Activated T-cell treated with anti-CD3 and anti-CD28 coated beads, Interleukin-2, amount 50 U/mL, for 24 hours (primary cell): Measurements from ENCODE around the gene TCF7L1.
A peak's percentile ranks its signal among the peaks of the same experiment; 100 is the strongest.

Experiments used
- DNase-seq: peaks from one replicate; pipeline ENCODE4 v3.0.0-alpha.2; 2020
- H3K27ac Mint-ChIP-seq: 2 replicates; pipeline ENCODE4 v1.8.0; 2020; ENCODE audit warnings: mild to moderate bottlenecking, mixed read lengths
- H3K27me3 Mint-ChIP-seq: 2 replicates; pipeline ENCODE4 v1.8.0; 2020; ENCODE audit warnings: mixed read lengths
- H3K36me3 Mint-ChIP-seq: 2 replicates; pipeline ENCODE4 v1.8.0; 2020; ENCODE audit warnings: low read depth, mixed read lengths
- H3K4me1 Mint-ChIP-seq: 2 replicates; pipeline ENCODE4 v1.8.0; 2020; ENCODE audit warnings: low read depth, mixed read lengths
- H3K4me3 Mint-ChIP-seq: 2 replicates; pipeline ENCODE4 v1.8.0; 2020; ENCODE audit warnings: mild to moderate bottlenecking, moderate library complexity, mixed read lengths
- H3K9me3 Mint-ChIP-seq: 2 replicates; pipeline ENCODE4 v1.8.0; 2020; ENCODE audit warnings: mixed read lengths

The TCF7L1 gene

DNA sequence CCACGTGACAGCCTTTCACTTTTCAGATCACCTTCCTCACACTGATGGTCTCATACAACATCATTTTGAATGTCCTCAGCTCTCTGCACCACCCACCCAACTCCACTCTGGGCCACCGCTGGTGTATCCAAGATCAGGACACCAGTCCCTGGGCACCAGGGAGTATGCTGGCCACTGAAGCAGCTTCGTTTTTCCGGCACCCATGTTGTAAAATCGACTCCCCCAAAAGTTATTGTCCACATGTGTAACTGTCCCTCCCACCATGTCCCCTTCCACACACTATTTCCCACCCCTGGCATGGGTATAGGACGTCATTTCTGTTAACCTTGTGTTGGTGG, 98.2 kb downstream of the TCF7L1 start:
- DNase-seq, result no peak
- H3K27me3 Mint-ChIP-seq, result peaks cover 22% of the 10 kb centered on the region
- H3K4me1 Mint-ChIP-seq, result no peaks in the 10 kb centered on the region
- no peaks in the 10 kb centered on the region for H3K9me3 Mint-ChIP-seq
- H3K36me3 Mint-ChIP-seq, result no peaks in the 10 kb centered on the region
- no peak overlapping the region for H3K4me3 Mint-ChIP-seq
- H3K27ac Mint-ChIP-seq, result no peak overlapping the region

DNA sequence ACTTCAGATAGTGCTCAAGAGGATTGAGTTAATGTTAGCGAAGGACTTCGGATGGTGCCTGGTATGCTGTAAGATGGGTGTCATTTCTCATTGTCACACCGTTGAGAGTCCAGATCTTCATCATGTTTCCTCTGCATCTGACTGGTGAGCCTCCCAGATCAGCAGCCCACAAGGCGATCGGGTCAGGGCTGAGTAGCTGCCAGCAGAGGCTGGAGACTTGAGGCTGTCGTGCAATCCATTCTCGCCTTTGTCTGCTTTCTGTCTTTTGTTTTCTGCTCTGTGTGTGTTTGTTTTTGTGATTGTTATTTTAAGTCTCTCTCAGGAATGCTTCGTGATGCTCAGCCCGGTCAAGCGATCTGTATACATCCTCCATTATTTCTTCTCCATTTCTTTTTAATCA, 98.8 kb downstream of the TCF7L1 start:
- no peak overlapping the region for H3K4me3 Mint-ChIP-seq
- no peaks in the 10 kb centered on the region for H3K9me3 Mint-ChIP-seq
- peaks cover 17% of the 10 kb centered on the region for H3K27me3 Mint-ChIP-seq
- H3K27ac Mint-ChIP-seq, result no peak overlapping the region
- no peaks in the 10 kb centered on the region for H3K36me3 Mint-ChIP-seq
- DNase-seq, result no peak
- no peaks in the 10 kb centered on the region for H3K4me1 Mint-ChIP-seq

DNA sequence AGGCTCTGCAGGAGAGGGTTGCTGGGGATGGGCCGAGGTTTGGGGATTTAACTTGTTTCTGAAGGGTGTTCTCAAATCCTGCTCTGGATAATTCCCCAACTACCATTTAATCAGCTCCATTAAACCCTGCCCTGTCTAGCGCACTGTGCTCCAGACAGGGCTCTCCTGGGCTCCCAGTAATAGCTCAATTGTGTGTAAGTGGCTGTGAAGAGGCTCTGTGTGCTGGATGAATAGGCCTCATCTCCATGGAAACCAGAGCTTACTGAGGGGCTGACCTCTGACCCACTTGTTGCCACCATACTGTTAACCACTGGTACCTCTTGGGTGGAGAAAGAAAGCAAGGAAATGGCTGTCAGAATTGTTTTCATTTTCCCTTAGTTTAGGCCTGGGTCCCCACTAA, 101.7 kb downstream of the TCF7L1 start:
- Mint-ChIP-seq H3K27me3 (peaks cover 30% of the 10 kb centered on the region), H3K36me3 (no peaks in the 10 kb centered on the region), H3K4me3 (no peak overlapping the region), H3K9me3 (no peaks in the 10 kb centered on the region), H3K4me1 (no peaks in the 10 kb centered on the region), H3K27ac (no peak overlapping the region)
- DNase-seq, result no peak

DNA sequence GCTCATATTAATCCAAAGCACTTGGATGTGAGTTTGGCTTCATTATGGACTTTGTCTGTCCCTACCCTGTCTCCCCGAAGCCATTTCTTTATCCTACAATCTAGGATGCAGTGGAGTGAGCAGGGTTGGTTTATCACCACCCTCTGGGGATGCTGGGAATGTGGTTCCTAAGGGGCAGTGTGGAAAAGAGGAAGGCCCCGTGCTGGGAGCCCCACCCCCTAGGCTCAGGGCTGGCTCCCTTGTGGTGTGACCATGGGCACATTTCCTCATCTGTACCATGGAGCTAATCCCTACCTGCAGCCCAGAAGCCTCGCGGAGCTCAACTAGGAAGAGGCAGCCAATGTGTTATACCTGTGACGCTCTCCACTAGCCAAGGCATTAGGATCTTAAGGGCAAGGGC, 102.1 kb downstream of the TCF7L1 start:
- no peak overlapping the region for H3K27ac Mint-ChIP-seq
- peaks cover 30% of the 10 kb centered on the region for H3K27me3 Mint-ChIP-seq
- no peaks in the 10 kb centered on the region for H3K9me3 Mint-ChIP-seq
- H3K4me3 Mint-ChIP-seq, result no peak overlapping the region
- no peaks in the 10 kb centered on the region for H3K36me3 Mint-ChIP-seq
- no peak for DNase-seq
- no peaks in the 10 kb centered on the region for H3K4me1 Mint-ChIP-seq

DNA sequence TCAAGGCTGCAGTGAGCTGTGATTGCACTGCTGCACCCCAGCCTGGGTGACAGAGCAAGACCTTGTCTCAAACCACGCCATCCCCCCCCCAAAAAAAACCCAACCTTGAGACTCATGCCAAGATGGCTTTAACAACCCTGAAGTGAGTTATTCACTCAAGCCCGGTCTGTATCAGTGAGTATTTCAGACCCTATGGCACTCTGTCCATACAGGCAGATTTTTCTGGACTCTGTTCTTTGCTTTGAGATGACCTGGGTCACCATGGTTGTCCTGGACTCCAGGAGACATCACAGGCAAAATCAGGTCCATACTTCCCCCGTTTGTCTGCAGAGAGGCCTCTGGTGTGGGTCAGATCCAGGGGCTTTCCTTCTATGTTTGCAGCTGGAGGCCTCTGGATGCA, 102.9 kb downstream of the TCF7L1 start:
- no peak for DNase-seq
- peaks cover 30% of the 10 kb centered on the region for H3K27me3 Mint-ChIP-seq
- H3K27ac Mint-ChIP-seq, result no peak overlapping the region
- no peaks in the 10 kb centered on the region for H3K36me3 Mint-ChIP-seq
- H3K9me3 Mint-ChIP-seq, result no peaks in the 10 kb centered on the region
- no peak overlapping the region for H3K4me3 Mint-ChIP-seq
- H3K4me1 Mint-ChIP-seq, result no peaks in the 10 kb centered on the region

DNA sequence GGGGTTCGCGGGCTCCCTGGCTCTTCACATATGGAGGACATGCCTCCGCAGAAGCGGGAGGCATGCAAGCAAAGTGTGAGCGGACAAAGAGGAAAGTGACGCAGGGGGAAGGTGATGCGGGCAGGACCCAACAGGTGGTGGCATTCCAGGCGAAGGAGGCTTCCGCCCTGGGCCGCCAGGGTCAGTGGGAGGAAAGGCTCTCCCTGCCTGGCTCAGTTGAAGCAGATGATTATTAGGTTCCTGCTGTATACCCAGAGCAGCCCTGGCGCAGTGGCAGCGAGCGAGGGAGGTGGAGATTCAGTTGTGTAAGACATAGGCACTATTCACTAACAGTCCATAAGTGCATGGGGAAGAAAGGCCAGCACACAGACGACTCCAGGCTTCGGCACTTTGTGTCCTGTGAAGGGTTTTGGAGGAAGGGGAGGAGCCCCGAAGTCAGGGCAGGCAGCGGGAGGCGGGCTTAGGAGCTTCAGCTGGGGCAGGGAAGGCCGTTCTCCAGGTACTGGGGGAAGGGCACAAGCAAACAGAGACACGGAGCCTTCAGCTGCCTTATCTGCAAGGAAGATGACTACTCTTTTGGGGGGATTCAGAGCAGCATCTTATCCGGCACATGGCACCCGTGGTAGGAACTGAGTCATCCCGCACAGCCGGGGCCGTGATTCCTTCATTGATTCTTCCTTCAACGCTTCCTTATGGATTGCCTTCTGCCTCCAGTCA, 104.8 kb downstream of the TCF7L1 start:
- peaks cover 22% of the 10 kb centered on the region for H3K27me3 Mint-ChIP-seq
- no peaks in the 10 kb centered on the region for H3K9me3 Mint-ChIP-seq

DNA sequence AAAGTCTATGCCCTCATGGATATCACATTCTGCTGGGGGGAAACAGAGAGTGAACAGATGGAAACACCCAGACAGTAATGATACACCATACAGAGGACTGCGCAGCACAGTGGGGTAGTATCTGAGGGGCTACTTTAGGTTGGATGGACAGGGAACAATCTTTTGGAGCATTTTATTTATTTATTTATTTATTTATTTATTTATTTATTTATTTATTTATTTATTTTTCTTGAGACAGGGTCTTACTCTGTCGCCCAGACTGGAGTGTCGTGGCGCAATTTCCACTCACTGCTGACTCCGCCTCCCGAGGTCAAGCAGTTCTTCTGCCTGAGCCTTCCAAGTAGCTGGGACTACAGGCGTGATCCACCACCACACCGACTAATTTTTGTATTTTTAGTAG, 105.4 kb downstream of the TCF7L1 start:
- Mint-ChIP-seq H3K9me3 (no peaks in the 10 kb centered on the region), H3K27ac (no peak overlapping the region), H3K27me3 (peaks cover 21% of the 10 kb centered on the region), H3K4me1 (no peaks in the 10 kb centered on the region), H3K36me3 (no peaks in the 10 kb centered on the region), H3K4me3 (no peak overlapping the region)
- DNase-seq, result no peak

More for the DNA sequence above, 104.8 kb downstream of the TCF7L1 start:
- no peak for DNase-seq
- Mint-ChIP-seq H3K36me3 (no peaks in the 10 kb centered on the region), H3K27ac (no peak overlapping the region), H3K4me3 (no peak overlapping the region), H3K4me1 (no peaks in the 10 kb centered on the region)

DNA sequence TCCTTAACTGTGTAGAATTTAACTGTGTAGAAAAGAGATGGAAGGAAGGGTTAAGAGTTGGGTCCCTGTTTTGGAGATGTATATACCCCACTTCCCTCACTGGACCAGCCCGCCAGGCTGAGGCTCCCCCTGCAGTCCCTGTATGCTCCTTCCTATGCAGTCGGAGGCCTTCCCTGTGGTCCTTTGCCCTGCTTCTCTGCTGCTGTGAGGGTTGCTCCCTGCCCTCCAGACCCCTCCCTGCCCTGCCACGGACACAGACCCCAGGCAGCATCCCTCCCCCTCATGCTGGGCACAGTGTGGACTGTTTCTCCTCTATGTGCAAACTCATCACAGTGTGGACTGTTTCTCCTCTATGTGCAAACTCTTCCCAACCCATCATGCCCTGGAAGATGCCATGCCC, 105.9 kb downstream of the TCF7L1 start:
- Mint-ChIP-seq H3K27ac (no peak overlapping the region), H3K9me3 (no peaks in the 10 kb centered on the region), H3K4me3 (no peak overlapping the region), H3K4me1 (no peaks in the 10 kb centered on the region), H3K27me3 (peaks cover 22% of the 10 kb centered on the region), H3K36me3 (no peaks in the 10 kb centered on the region)
- no peak for DNase-seq

DNA sequence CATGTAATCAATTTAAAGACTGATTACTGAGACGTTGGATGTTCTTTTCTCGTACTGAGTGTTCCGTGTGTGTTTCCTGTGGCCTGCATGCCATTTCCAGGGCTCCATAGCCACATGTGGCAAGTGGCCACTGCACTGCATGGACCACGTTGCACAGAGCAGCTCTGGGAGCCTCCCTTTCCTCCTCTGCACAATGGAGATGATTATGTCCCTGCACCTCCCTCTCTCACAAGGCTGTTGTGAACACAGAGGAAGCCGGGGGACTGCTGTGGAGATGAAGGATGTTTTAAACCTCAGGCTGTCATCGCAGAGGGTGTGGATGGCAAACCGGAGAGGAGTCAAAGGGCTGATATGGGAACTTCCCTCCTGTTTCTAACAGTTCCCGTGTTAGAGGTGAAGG, 106.9 kb downstream of the TCF7L1 start:
- DNase-seq, result no peak
- Mint-ChIP-seq H3K4me1 (no peaks in the 10 kb centered on the region), H3K36me3 (no peaks in the 10 kb centered on the region), H3K27me3 (peaks cover 25% of the 10 kb centered on the region), H3K4me3 (no peak overlapping the region), H3K9me3 (no peaks in the 10 kb centered on the region), H3K27ac (no peak overlapping the region)

DNA sequence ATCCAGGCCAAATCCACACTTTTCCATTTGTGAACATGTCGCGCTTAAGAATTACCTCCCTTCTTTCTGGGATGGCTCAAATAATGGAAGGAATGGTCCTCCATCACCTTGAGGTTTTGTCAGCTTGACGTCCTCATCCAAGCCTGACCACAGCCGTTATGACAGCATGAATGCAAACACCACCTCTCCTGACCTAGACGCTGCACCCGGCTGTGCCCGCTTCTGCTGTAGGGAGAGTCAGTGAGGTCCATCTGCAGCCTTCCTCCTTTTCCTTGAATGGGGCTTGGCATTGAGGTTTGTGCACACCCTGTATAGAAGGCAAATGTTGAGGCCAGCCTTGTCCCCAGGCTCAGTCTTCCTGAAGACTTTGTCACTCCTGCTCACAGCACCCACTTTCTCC, 109.1 kb downstream of the TCF7L1 start:
- Mint-ChIP-seq H3K9me3 (no peaks in the 10 kb centered on the region), H3K36me3 (no peaks in the 10 kb centered on the region), H3K27ac (no peak overlapping the region), H3K4me3 (no peak overlapping the region), H3K27me3 (peaks cover 23% of the 10 kb centered on the region), H3K4me1 (peaks cover 7% of the 10 kb centered on the region)
- no peak for DNase-seq

DNA sequence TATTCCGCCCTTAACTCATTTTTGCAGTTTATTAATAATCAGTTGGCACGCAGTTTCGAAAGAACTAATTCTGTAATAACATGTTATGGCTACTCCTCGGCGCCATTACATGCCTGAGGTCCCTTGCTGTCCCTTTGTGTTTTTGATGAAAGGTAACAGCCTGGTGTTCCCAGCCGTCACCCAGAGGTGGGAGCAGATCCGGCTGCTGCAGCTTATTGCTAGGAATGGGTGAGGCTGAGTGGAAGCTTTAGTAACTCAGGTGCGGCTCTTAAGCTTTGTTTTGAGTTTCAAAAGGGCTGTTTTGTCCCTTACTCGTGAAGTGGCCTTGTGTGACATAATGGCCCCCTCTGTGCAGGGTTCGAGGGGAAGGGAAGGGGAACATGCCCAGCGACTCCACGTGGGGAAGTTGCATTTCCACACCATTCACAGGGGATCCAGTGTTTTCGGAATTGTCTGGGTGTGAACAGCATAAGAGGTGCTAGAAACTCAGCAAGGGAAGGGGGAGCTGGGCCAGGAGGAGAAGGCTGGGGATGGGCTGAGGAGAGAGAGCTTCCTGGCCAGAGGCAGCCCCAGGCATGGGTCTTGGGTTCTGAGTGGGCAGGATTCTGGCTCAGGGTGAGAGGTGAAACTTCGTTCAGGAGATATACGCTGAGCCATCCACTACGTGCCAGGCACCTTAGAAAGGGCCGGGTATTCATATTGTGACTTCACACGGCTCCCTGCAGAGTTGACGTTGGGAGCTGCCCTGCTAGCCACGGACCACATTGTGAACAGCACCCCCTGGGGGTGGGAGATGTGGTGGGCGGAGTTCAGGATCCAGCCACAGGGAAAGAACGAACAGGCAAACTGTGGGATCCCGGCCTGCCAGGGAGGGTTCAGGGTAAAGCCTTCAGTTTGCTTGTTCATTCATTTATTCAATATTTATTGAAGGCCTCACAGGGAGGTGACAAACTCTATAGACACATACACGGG, 110.2 kb downstream of the TCF7L1 start:
- DNase-seq, result peak; percentile 37
- Mint-ChIP-seq H3K4me1 (peaks cover 7% of the 10 kb centered on the region), H3K36me3 (no peaks in the 10 kb centered on the region), H3K27me3 (peaks cover 14% of the 10 kb centered on the region), H3K9me3 (no peaks in the 10 kb centered on the region), H3K27ac (no peak overlapping the region), H3K4me3 (no peak overlapping the region)

DNA sequence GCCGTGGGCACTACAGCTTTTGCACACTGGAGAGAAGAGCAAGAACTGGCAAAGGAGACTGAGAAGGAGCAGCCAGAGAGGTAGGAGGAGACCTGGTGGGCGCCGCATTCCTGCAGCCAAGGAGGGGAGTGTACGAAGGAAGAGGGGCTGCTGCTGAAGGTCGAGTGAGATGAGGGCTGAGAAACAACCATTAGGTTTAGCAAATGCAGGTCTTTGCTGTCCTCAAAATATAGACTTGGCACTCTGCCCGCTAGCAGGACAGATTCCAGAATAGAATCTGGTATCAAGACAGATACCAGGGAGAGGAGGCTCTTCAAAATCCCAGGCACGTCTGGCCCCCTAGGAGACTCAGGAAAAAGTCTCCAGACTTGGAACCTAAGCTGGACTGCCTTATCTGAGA, 111.6 kb downstream of the TCF7L1 start:
- DNase-seq, result no peak
- no peaks in the 10 kb centered on the region for H3K9me3 Mint-ChIP-seq
- peaks cover 7% of the 10 kb centered on the region for H3K4me1 Mint-ChIP-seq
- H3K36me3 Mint-ChIP-seq, result no peaks in the 10 kb centered on the region
- H3K4me3 Mint-ChIP-seq, result no peak overlapping the region
- H3K27me3 Mint-ChIP-seq, result peaks cover 9% of the 10 kb centered on the region
- no peak overlapping the region for H3K27ac Mint-ChIP-seq

DNA sequence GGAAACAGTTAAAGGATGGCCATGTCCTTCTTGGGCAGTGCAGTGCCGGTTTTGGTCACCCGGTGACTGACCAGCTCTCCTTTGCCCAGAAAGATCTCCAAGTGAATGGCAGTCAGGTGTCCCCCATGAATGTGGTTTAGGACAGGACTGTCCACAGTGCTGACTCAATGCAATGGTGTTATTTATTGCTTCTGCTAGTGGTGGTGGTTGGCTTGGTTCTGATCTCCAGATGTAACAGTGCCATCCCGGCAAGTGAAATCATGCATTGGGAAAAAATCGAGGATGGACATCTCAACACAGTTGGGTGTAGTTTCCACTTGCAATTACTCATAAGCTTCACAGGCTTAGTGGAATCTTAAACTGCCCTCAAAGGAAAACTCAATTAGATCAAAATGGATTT, 112.7 kb downstream of the TCF7L1 start:
- H3K36me3 Mint-ChIP-seq, result no peaks in the 10 kb centered on the region
- H3K27ac Mint-ChIP-seq, result no peak overlapping the region
- peaks cover 9% of the 10 kb centered on the region for H3K27me3 Mint-ChIP-seq
- DNase-seq, result no peak
- peaks cover 7% of the 10 kb centered on the region for H3K4me1 Mint-ChIP-seq
- no peaks in the 10 kb centered on the region for H3K9me3 Mint-ChIP-seq
- no peak overlapping the region for H3K4me3 Mint-ChIP-seq

DNA sequence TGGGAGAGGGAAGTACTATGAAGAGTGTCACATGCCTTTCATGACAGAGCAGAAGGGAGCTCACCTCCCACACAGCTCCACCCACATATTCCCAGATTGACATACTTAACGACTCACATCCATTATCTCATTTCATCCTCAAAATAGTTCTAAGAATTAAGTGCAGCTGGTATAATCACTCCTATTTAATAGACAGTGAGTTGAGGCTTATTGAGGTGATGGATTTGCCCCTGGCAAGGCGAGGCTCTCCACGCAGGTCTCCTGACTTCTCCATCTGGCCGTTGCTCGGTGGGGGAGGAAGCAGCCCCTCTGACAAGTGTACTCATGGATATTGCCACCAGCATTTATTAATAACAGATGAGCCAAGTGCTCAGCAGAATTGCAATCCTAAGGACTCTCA, 113.2 kb downstream of the TCF7L1 start:
- peaks cover 9% of the 10 kb centered on the region for H3K27me3 Mint-ChIP-seq
- H3K4me1 Mint-ChIP-seq, result peaks cover 7% of the 10 kb centered on the region
- H3K4me3 Mint-ChIP-seq, result no peak overlapping the region
- H3K27ac Mint-ChIP-seq, result no peak overlapping the region
- no peak for DNase-seq
- H3K9me3 Mint-ChIP-seq, result no peaks in the 10 kb centered on the region
- no peaks in the 10 kb centered on the region for H3K36me3 Mint-ChIP-seq

DNA sequence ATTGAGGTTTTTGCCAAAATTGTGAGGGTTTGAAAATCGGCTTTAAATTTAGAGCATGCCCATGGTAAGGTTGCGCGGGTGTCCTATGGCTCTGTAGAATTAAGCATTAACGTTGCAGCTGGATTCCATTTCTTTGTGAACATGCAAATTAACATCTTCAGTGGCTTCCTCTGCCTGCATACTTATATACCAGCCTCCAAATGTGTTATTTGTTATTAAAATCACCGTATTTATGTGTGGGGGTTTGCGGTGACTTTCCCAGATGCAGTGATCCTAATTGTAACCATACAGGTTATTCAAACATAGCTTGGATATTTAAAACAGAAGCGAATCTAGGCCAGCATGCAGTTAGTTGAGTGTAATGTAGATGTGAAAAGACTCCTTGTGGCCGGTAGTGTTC, 114.4 kb downstream of the TCF7L1 start:
- no peaks in the 10 kb centered on the region for H3K36me3 Mint-ChIP-seq
- H3K9me3 Mint-ChIP-seq, result no peaks in the 10 kb centered on the region
- peaks cover 7% of the 10 kb centered on the region for H3K4me1 Mint-ChIP-seq
- DNase-seq, result no peak
- no peak overlapping the region for H3K4me3 Mint-ChIP-seq
- no peak overlapping the region for H3K27ac Mint-ChIP-seq
- peaks cover 9% of the 10 kb centered on the region for H3K27me3 Mint-ChIP-seq
